Ovary (tissue), 3 donors: ENCODE measurements around the gene CSNK2A1.

ENCODE experiments used
- CTCF ChIP-seq, 3 donors: fragments of 450-650 bp in 2 of 3; fragments of 200-600 bp in 1 of 3; IDR thresholded peaks; one replicate each; pipeline versions ENCODE4 v1.5.1 to v1.8.0; 2016 to 2022; ENCODE audit warnings: antibody characterized with exemption in 3 of 3, mild to moderate bottlenecking in 1 of 3
- POLR2A ChIP-seq: fragments of 450-650 bp; IDR thresholded peaks from one replicate; pipeline ENCODE4 v1.6.1; 2017; ENCODE audit warnings: antibody characterized with exemption, mild to moderate bottlenecking, moderate library complexity
- donor health status: DM: no; HTN: no; CAD: no.

- TF ChIP-seq CTCF (IDR thresholded peaks at IDR 0.05) (no peak), POLR2A (no peak)
Observed at GRCh38 chr20:503048-503737, 40.4 kb downstream of the CSNK2A1 start.
